Natural killer cell treated with Interleukin-12 subunit alpha and Interleukin-12 subunit beta and Interleukin-15 and Interleukin-18, amount 100 ng/mL, for 72 hours (primary cell): ENCODE results near the gene PNPO. TPM values are rescaled to one million over a fixed set of nuclear protein-coding genes. Genes with fewer than 3 reads are reported as not detected.
A peak's percentile ranks its signal among the peaks of the same experiment; 100 is the strongest.
"Not testable (repeated sequence)": the region's sequence is repeated elsewhere in the genome, so short reads cannot be mapped to it uniquely, and the experiment has no call there.

Experiments
- ATAC-seq, 2 donors: fragments of 150-1000 bp; cut with Tn5 transposase in 1 of 2; sonication (Bioruptor Pico), chemical (Tn5 transposase) in 1 of 2; 2 replicates each; pipeline ENCODE4 v1.10.0; 2021
- DNase-seq: peaks from one replicate; pipeline ENCODE4 v3.0.0; 2022; ENCODE audit warnings: low spot score
- H3K27ac Mint-ChIP-seq, 2 donors: 1 replicate in 1 of 2; 2 replicates in 1 of 2; pipeline ENCODE4 v1.8.0; 2022; ENCODE audit warnings: mixed read lengths in 2 of 2, mild to moderate bottlenecking in 1 of 2, moderate library complexity in 1 of 2
- H3K27me3 Mint-ChIP-seq, 2 donors: 1 replicate in 1 of 2; 2 replicates in 1 of 2; pipeline ENCODE4 v1.8.0; 2022; ENCODE audit warnings: mixed read lengths in 2 of 2
- H3K36me3 Mint-ChIP-seq: one replicate; pipeline ENCODE4 v1.8.0; 2022; ENCODE audit warnings: mixed read lengths
- H3K4me1 Mint-ChIP-seq, 2 donors: 1 replicate in 1 of 2; 2 replicates in 1 of 2; pipeline ENCODE4 v1.8.0; 2022; ENCODE audit warnings: low read depth in 2 of 2, mixed read lengths in 2 of 2, mild to moderate bottlenecking in 1 of 2
- H3K4me3 Mint-ChIP-seq: one replicate; pipeline ENCODE4 v1.8.0; 2022; ENCODE audit warnings: mixed read lengths
- H3K9me3 Mint-ChIP-seq: 2 replicates; pipeline ENCODE4 v1.8.0; 2022; ENCODE audit warnings: mixed read lengths
- total RNA-seq, 2 donors: library from RNA; stranded (reverse); gene quantifications; one replicate each; pipeline ENCODE4 v1.2.3, GENCODE V29; 2022

PNPO gene
- total RNA-seq, 2 donors from 2014 or later = 21.5 to 39.9 TPM

DNA sequence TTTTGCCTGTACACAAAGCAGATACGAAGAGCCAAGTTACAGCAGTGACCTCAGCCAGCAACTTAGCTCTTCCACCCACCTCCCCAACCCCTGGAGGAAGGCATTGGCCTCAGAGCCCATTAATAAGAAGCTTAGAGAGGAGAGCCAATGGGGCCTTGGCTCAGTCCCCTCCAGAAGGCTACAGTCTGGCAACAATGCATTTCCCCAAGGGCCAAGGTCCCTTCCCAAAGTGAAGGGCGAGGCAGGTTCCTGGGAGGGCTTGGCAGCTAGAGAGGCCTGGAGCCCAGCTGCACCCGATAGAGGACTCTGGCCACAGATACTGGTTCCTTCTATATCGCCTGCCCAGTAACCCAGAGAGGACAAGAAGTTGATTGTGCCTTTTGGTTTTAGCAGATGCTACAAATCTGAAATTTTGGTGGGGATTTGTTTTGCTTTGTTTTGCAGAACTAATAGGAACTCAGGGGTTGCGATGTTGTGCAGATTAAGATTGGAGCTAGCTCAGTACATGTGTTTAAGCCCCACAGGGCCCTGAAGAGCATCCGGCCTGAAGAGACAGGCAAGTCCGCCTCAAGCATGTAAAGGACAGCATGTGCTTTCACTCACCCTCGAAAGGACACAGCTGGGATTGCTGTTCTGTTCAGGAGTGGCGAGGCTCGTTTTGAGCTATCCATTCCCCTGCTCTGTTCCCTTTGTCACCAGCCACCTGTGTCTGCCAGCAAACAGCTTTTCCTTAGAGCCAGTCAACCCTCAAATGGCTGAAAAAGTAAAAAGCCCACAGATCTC lies 12.0 kb upstream of the PNPO start:
- H3K4me1 Mint-ChIP-seq = peaks cover 3 to 4% of the 10 kb centered on the region in 2 donors
- no peak for ATAC-seq
- H3K4me3 Mint-ChIP-seq = no peak overlapping the region
- no peaks in the 10 kb centered on the region for H3K27me3 Mint-ChIP-seq
- H3K27ac Mint-ChIP-seq = no peak overlapping the region
- peaks cover 16% of the 10 kb centered on the region for H3K36me3 Mint-ChIP-seq
- H3K9me3 Mint-ChIP-seq = no peaks in the 10 kb centered on the region
- DNase-seq = no peak

DNA sequence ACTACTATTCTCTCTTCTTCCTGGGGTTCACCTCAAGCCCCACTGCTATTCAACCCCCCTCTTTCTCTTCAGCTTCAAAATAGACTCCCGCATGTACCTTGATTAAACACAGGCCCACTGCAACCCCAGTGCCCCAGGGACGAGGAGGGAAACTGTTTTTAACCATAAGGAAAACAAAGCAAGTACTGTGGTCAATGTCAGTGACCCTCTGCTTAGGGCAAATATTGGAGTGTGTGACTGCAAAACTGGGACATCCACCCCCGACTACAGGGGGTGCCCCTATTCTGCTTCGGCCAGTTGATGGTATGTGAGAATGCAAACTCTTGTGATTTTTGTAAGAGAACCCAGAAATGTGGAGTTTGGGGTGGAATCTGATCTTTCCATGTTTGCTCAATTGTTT lies 9.5 kb upstream of the PNPO start:
- Mint-ChIP-seq H3K4me1 (peaks cover 2 to 4% of the 10 kb centered on the region in 2 donors), H3K27me3 (peaks cover 0 to 2% of the 10 kb centered on the region in 2 donors), H3K9me3 (no peaks in the 10 kb centered on the region), H3K36me3 (peaks cover 10% of the 10 kb centered on the region), H3K4me3 (no peak overlapping the region), H3K27ac (peak overlapping the region in 1 of 2 donors; percentile 6)
- no peak for ATAC-seq
- no peak for DNase-seq

DNA sequence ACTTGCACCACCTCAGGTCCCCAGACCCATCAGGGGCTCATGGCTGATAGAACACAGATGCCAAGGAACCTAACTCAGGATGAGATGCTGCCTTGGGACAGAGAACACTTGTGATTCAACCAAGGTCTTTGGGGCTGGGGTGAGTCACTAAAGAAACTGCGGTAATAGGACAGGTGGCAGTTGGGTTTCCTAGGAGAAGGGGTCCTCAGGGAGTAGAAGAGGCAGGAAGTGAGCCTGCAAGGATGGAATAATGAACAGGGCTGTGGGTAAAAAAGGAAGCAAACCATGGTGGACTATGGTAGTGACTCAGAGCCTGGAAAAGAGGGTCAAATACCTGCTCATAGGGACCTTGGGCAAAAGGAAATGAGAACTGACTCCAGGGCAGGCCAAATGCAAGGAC lies 6.5 kb upstream of the PNPO start:
- H3K9me3 Mint-ChIP-seq = no peaks in the 10 kb centered on the region
- DNase-seq = no peak
- H3K27ac Mint-ChIP-seq = no peak overlapping the region
- H3K36me3 Mint-ChIP-seq = no peaks in the 10 kb centered on the region
- H3K4me3 Mint-ChIP-seq = no peak overlapping the region
- peaks cover 0 to 2% of the 10 kb centered on the region in 2 donors for H3K27me3 Mint-ChIP-seq
- ATAC-seq = no peak
- no peaks in the 10 kb centered on the region for H3K4me1 Mint-ChIP-seq

DNA sequence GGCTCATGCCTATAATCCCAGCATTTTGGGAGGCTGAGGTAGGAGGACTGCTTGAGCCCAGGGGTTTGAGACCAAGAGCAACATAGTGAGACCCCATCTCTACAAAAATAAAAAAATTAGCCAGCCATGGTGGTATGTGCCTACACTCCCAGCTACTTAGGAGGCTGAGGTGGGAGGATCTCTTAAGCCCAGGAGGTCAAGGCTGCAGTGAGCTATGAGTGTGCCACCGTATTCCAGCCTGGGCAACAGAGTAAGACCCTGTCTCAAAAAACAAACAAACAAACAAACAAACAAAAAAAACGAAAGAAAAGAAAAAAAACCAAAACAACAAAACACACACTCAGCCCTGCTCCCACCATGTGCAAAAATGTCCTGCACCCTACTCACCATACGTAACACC lies 5.9 kb upstream of the PNPO start:
- ATAC-seq, H3K4me1 Mint-ChIP-seq, H3K4me3 Mint-ChIP-seq, H3K27me3 Mint-ChIP-seq, H3K9me3 Mint-ChIP-seq, DNase-seq, H3K36me3 Mint-ChIP-seq, H3K27ac Mint-ChIP-seq: not testable (repeated sequence)

DNA sequence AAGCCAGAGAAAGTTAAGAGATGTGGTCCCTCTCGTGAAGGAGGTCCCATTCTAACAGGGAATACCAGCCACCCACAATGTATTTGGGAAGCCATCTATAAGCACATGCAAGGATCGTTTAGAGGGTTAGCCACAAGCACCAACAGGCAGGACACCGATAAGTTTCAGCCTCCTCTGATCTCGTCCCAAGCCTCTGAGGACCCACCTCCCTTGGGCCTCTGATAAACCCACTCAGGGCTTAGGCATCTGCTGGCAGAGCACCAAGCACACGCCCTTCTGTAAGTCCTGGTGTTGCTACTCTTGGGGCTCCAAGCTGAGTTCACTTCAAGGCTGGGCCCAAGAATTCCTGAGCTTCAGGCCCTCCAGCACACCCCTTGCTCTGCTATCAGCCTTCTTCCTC lies 5.4 kb upstream of the PNPO start:
- peaks cover 0 to 2% of the 10 kb centered on the region in 2 donors for H3K27me3 Mint-ChIP-seq
- peak in 1 of 2 donors; percentile 14 for ATAC-seq
- DNase-seq = no peak
- H3K4me1 Mint-ChIP-seq = peaks cover 3 to 4% of the 10 kb centered on the region in 2 donors
- no peak overlapping the region for H3K4me3 Mint-ChIP-seq
- no peak overlapping the region for H3K27ac Mint-ChIP-seq
- H3K36me3 Mint-ChIP-seq = peaks cover 2% of the 10 kb centered on the region
- H3K9me3 Mint-ChIP-seq = peaks cover under 1% of the 10 kb centered on the region

DNA sequence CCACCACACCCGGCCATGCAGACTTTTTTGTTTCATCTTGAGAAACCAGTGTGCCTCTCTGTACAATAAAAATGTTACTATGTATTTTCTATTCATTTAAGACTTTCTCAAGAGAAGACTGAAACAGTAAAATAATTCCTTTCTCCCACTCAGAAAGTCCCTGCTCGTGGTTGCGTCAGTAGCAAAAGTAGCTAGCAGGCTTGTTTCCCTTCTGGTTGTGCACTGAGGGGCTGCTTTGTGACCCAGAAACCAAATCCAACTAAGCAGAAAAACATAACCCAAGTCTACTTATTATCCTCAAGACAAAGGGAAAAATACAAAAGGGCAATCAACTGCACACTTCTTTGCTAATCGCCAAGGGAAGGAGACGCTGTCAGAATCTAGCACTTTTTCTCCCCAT lies 3.4 kb upstream of the PNPO start:
- DNase-seq (no peak), ATAC-seq (no peak)
- Mint-ChIP-seq H3K4me1 (peaks cover 14 to 19% of the 10 kb centered on the region in 2 donors), H3K4me3 (no peak overlapping the region), H3K9me3 (peaks cover 3% of the 10 kb centered on the region), H3K27ac (no peak overlapping the region), H3K27me3 (peaks cover 0 to 2% of the 10 kb centered on the region in 2 donors), H3K36me3 (peaks cover 4% of the 10 kb centered on the region)

DNA sequence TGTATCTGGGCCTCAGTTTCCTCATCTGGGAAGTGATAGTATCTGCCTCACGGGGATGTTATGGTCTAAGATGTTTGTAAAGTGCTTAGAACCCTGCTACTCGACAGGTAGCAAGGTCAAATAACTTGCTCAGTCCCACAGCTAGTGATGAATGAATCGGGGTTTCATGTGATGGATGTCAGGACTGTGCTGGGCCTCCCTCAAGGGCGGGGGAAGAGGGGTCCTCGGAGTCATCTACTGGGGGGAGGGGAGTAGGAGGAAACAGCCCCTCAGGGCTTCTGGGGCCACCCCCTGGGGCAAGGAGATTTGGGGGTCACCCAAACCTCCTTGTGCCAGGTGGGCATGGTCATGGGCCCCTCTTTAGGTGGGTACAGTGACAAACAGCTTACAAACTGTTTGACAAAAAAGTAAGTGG lies 732 bp downstream of the PNPO start:
- H3K27me3 Mint-ChIP-seq = no peaks in the 10 kb centered on the region
- peaks cover 8% of the 10 kb centered on the region for H3K36me3 Mint-ChIP-seq
- ATAC-seq (no peak), DNase-seq (peak; percentile 23)
- peaks cover 28 to 35% of the 10 kb centered on the region in 2 donors for H3K4me1 Mint-ChIP-seq
- peaks cover 3% of the 10 kb centered on the region for H3K9me3 Mint-ChIP-seq
- H3K4me3 Mint-ChIP-seq = peak overlapping the region; percentile 80
- H3K27ac Mint-ChIP-seq = peak overlapping the region; percentile 54 to 71

DNA sequence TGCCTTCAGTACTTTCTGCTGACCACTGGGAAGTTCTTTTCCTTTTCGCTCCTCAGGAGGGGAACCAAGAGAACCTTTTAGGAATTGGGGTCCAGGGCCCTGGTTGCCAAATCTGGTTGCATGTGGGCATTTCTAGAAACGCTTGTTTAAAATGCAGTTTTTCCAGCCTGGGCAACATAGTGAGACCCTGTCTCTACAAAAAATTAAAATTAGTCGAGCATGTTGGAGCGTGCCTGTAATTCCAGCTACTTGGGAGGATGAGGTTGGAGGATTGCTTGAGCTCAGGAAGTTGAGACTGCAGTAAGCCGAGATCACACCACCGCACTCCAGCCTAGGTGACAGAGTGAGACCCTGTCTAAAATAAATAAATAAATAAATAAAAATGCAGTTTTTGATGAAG lies 1.2 kb downstream of the PNPO start:
- H3K4me3 Mint-ChIP-seq = peak overlapping the region; percentile 80
- H3K4me1 Mint-ChIP-seq = peaks cover 28 to 35% of the 10 kb centered on the region in 2 donors
- H3K36me3 Mint-ChIP-seq = peaks cover 8% of the 10 kb centered on the region
- ATAC-seq (no peak), DNase-seq (no peak)
- no peaks in the 10 kb centered on the region for H3K27me3 Mint-ChIP-seq
- H3K27ac Mint-ChIP-seq = peak overlapping the region; percentile 54 to 71
- peaks cover 3% of the 10 kb centered on the region for H3K9me3 Mint-ChIP-seq

DNA sequence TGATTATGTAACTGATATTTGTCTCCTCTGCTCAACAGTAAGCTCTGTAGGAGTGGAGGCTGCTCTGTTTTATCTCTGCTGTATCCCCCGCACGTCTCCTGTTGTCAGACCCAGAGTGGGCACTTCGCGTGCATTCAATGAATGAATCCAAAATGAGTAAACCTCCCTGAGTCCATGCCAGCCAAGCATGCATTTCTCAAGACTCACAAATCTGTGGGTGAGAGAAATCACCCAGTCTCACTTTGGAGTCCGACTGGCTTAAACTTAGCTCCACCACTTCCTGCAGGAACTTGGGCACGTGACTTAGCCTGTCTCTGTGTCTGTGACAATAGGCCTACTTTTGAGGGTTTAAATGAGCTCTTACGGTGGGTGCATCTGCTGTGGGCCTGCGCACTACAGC lies 3.7 kb downstream of the PNPO start:
- DNase-seq = no peak
- Mint-ChIP-seq H3K27ac (peak overlapping the region; percentile 46 to 49), H3K27me3 (no peaks in the 10 kb centered on the region), H3K36me3 (peaks cover 8% of the 10 kb centered on the region), H3K4me3 (peak overlapping the region; percentile 48), H3K4me1 (peaks cover 38 to 46% of the 10 kb centered on the region in 2 donors), H3K9me3 (peaks cover 3% of the 10 kb centered on the region)
- ATAC-seq = peak in 1 of 2 donors; percentile 3

DNA sequence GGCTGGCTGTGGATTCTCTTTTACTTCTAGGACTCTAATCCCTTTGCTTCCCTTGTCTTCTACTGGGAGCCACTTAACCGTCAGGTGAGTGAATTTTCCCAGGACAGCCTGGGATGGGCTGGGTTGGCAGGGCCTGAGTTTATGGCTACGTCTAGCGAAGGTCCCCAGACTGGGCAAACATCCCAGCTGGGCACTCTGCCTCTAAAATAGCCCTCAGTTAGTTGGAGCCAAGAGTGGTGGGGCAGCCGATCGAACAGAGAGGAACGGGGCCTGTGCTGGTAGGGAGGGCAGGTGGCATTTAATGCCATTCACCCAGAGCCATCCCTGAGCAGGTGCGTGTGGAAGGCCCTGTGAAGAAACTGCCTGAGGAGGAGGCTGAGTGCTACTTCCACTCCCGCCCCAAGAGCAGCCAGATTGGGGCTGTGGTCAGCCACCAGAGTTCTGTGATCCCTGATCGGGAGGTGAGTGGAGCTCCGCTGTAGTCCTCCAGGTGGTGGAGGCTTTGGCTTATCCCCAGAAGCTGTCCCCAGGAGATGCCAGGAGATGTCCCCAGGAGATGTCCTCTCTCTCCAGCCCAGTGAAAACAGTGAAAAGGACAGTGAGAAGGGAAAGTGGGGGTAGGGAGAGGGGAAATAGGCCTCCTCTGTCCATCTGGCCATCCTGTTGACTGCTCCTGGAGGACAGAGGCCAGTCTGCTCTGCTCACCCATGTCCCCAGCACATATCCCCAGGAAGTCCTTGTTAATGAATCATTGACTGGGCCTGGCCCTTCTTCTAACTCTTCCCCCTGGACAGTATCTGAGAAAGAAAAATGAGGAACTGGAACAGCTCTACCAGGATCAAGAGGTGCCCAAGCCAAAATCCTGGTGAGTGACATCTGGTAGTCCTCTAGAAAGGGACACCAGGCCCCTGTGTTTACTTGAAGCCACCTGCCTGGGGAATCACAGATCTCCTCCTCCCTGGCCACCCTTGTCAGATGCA lies 4.4 kb downstream of the PNPO start:
- DNase-seq = no peak

DNA sequence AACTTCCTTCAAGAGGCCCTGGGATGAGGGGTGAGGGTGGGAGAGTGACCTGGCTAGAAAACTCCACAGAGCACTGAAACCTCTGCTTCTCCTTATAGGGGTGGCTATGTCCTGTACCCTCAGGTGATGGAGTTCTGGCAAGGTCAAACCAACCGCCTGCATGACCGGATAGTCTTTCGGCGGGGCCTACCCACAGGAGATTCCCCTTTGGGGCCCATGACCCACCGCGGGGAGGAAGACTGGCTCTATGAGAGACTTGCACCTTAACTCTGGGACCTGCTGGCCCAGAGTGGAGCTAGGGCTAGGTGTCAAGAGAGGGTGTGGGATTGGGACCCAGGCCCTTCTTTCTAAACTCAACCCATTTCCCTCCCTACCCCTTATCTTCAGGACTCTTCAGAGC lies 5.1 kb downstream of the PNPO start:
- Mint-ChIP-seq H3K27ac (no peak overlapping the region), H3K4me3 (no peak overlapping the region), H3K36me3 (peaks cover 4% of the 10 kb centered on the region), H3K9me3 (no peaks in the 10 kb centered on the region), H3K4me1 (peaks cover 30 to 37% of the 10 kb centered on the region in 2 donors), H3K27me3 (no peaks in the 10 kb centered on the region)
- no peak for ATAC-seq
- no peak for DNase-seq

More for the DNA sequence above, 4.4 kb downstream of the PNPO start:
- H3K4me3 Mint-ChIP-seq = no peak overlapping the region
- no peaks in the 10 kb centered on the region for H3K27me3 Mint-ChIP-seq
- peaks cover 37 to 44% of the 10 kb centered on the region in 2 donors for H3K4me1 Mint-ChIP-seq
- H3K36me3 Mint-ChIP-seq = peaks cover 8% of the 10 kb centered on the region
- peaks cover 3% of the 10 kb centered on the region for H3K9me3 Mint-ChIP-seq
- ATAC-seq = no peak
- peak overlapping the region; percentile 46 to 49 for H3K27ac Mint-ChIP-seq

DNA sequence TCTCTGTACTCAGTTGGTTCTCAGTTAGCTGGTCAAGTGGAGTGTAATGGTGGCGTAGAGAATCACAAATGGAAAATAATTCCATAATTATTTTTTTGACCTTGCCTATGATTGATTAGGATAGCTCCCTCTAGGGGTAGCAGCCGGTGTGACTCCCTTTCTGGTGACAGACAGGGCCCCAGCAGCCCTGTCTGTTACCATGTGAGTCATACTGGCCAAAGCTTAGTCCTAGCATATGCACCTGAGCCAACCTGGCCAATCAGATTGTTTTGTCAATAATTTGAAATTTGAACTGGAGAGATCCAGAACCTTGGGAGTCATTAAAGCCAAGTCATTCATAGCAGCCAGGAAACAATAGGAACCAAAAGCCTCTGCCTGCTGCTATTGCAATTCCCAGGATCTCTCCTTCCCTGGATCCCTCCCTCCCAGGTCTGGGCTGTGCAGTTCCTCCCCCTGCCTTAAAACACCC lies 5.6 kb downstream of the PNPO start:
- no peak overlapping the region for H3K4me3 Mint-ChIP-seq
- peaks cover 4% of the 10 kb centered on the region for H3K36me3 Mint-ChIP-seq
- H3K27me3 Mint-ChIP-seq = no peaks in the 10 kb centered on the region
- DNase-seq = no peak
- peak; percentile 79 to 85 for ATAC-seq
- H3K4me1 Mint-ChIP-seq = peaks cover 28 to 35% of the 10 kb centered on the region in 2 donors
- H3K27ac Mint-ChIP-seq = no peak overlapping the region
- H3K9me3 Mint-ChIP-seq = no peaks in the 10 kb centered on the region

DNA sequence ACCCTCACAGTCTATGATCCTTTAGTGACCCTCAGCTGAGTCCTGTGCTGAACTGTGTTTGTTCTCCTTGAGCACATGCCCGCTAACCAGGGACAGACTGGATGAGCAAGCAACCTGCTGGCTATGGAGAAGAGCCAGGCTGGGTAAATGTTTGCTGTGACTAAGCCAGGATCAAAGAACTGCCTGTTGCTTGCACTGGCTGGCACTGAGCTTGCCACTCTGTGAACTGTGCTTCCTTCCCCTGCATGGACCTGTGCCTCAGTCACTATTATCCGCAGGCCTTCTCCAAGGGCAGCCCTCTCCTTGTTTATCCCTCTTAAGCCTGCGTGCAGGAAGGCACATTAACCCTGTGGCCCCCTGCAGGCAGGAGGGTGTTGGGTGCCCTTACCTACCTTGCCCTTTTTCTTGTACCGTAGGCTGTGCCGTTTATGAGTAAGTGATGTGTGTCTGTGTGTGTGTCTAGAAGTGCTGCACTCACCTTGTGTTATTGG lies 7.4 kb downstream of the PNPO start:
- H3K4me3 Mint-ChIP-seq = no peak overlapping the region
- no peak for ATAC-seq
- no peaks in the 10 kb centered on the region for H3K27me3 Mint-ChIP-seq
- H3K4me1 Mint-ChIP-seq = peaks cover 21 to 24% of the 10 kb centered on the region in 2 donors
- peaks cover 4% of the 10 kb centered on the region for H3K36me3 Mint-ChIP-seq
- DNase-seq = no peak
- no peaks in the 10 kb centered on the region for H3K9me3 Mint-ChIP-seq
- peak overlapping the region; percentile 38 to 72 for H3K27ac Mint-ChIP-seq
